Measurements from ENCODE around the gene IL1A. TPM values are rescaled to one million over a fixed set of nuclear protein-coding genes. Genes with fewer than 3 reads are reported as not detected.

IL1A gene
- total and polyA plus RNA-seq, 10 of the 15 experiments (the other 5 are each of a cell fraction or from before 2014, with no cell fraction given): 0.10 to 8.7 (median 6.9) TPM

- no peak overlapping the region for H3K9ac ChIP-seq (ENCODE audit: control insufficient read depth, insufficient read depth, low read length)
- BruUV-seq (replicated peaks): no TSS peak
- DNase-seq (ENCODE audit: low read depth, low spot score): no peak
- H3K4me2 ChIP-seq (ENCODE audit: control insufficient read depth, insufficient read depth): no peak overlapping the region
- no peak for ATAC-seq
- intact Hi-C loops (cut with micrococcal nuclease; ENCODE audit: unreplicated experiment): no loop called here
- in situ Hi-C loops (cut with MboI): no loop called here
- CTCF ChIA-PET: interaction anchor here (1.3 to 4.8 kb wide), 2 partner anchors 43 to 98 kb away, joined by 5 to 17 read pairs; no protein-coding TSS in a partner anchor
- SMC1A ChIA-PET (ENCODE audit: uncharacterized antibody, unreplicated experiment): interaction anchor here (1.4 to 2.0 kb wide), 3 partner anchors 16 to 38 kb away, joined by 3 to 7 read pairs (median 4); no protein-coding TSS in a partner anchor
- POLR2A ChIA-PET: no interaction called here
- no peaks in the 10 kb centered on the region; the same call in 2 of the 3 replicates for H3K9me3 ChIP-seq (replicated peaks; ENCODE audit: control insufficient read depth, insufficient read depth, low read length)
- H3K4me1 ChIP-seq (ENCODE audit: control insufficient read depth, insufficient read depth, low read length): peaks cover 11% of the 10 kb centered on the region
- TF ChIP-seq HDAC2 (IDR thresholded peaks at IDR 0.05) (no peak), IRF4 (IDR thresholded peaks at IDR 0.05; ENCODE audit: low read depth, low read length) (no peak), NFYB (IDR thresholded peaks at IDR 0.05; ENCODE audit: insufficient read depth, low read depth, low read length) (no peak), ZZZ3 (IDR thresholded peaks at IDR 0.05; ENCODE audit: control insufficient read depth, insufficient read length, low read depth) (no peak)
- TF ChIP-seq, protein P1, sequence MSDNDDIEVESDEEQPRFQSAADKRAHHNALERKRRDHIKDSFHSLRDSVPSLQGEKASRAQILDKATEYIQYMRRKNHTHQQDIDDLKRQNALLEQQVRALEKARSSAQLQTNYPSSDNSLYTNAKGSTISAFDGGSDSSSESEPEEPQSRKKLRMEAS (IDR thresholded peaks at IDR 0.05; ENCODE audit: low read depth, low read length): no peak
- H3K27me3 ChIP-seq (replicated peaks in 1 of 2; ENCODE audit: control insufficient read depth in 2 of 2, insufficient read depth in 2 of 2, low read length in 1 of 2): no peaks in the 10 kb centered on the region
- WGBS (ENCODE audit: insufficient coverage, insufficient replicate concordance, low lambda C conversion rate, missing lambda C conversion rate): 77% methylated on average over 3 of the region's 3 CpGs
- no peak overlapping the region for H3K27ac ChIP-seq (ENCODE audit: control insufficient read depth, insufficient read depth)
- no peak overlapping the region for H3K4me3 ChIP-seq
- no peaks in the 10 kb centered on the region for H3K36me3 ChIP-seq (ENCODE audit: control insufficient read depth in 2 of 2, insufficient read depth in 2 of 2, low read length in 1 of 2)
- no peak overlapping the region for H2AFZ ChIP-seq (ENCODE audit: control insufficient read depth, low read depth, low read length)
- RAD21 ChIA-PET (ENCODE audit: unreplicated experiment): no interaction called here
- H3K79me2 ChIP-seq (ENCODE audit: control insufficient read depth, insufficient read depth, low read length): no peaks in the 10 kb centered on the region
- no peak for FAIRE-seq
- no peaks in the 10 kb centered on the region for H4K20me1 ChIP-seq (ENCODE audit: control insufficient read depth, insufficient read depth)
Observed at GRCh38 chr2:112787294-112787693, 3.0 kb upstream of the IL1A start.

- ATAC-seq (no peak), DNase-seq (ENCODE audit: low read depth, low spot score) (no peak), FAIRE-seq (no peak)
- in situ Hi-C loops (cut with MboI) (no loop called here), intact Hi-C loops (cut with micrococcal nuclease; ENCODE audit: unreplicated experiment) (loop anchor here (2.0 kb wide), 2 partner anchors 22 to 32 kb away; no protein-coding TSS in a partner anchor)
- SMC1A ChIA-PET (ENCODE audit: uncharacterized antibody, unreplicated experiment): interaction anchor here (0.7 to 6.3 kb wide), 20 partner anchors 11 to 159 kb away, joined by 3 to 57 read pairs (median 7); partner anchors contain the start of gene IL1B
- no peaks in the 10 kb centered on the region for H3K9me3 ChIP-seq (replicated peaks; ENCODE audit: control insufficient read depth, insufficient read depth, low read length)
- 0 out of 2 replicates have a peak overlapping the region, but pooled peaks have one; percentile 33 for H3K4me2 ChIP-seq (ENCODE audit: control insufficient read depth, insufficient read depth)
- H3K4me3 ChIP-seq: no peak overlapping the region
- no TSS peak for BruUV-seq (replicated peaks)
- H3K36me3 ChIP-seq (ENCODE audit: control insufficient read depth in 2 of 2, insufficient read depth in 2 of 2, low read length in 1 of 2): no peaks in the 10 kb centered on the region
- RAD21 ChIA-PET (ENCODE audit: unreplicated experiment): interaction anchor here (0.6 to 5.0 kb wide), 12 partner anchors 10 to 158 kb away, joined by 3 to 36 read pairs (median 5); no protein-coding TSS in a partner anchor
- no peaks in the 10 kb centered on the region for H3K27me3 ChIP-seq (replicated peaks in 1 of 2; ENCODE audit: control insufficient read depth in 2 of 2, insufficient read depth in 2 of 2, low read length in 1 of 2)
- no peaks in the 10 kb centered on the region for H4K20me1 ChIP-seq (ENCODE audit: control insufficient read depth, insufficient read depth)
- CTCF ChIA-PET: interaction anchor here (1.0 to 4.8 kb wide), 11 partner anchors 10 to 158 kb away, joined by 3 to 17 read pairs (median 5); no protein-coding TSS in a partner anchor
- peaks cover 23% of the 10 kb centered on the region for H3K4me1 ChIP-seq (ENCODE audit: control insufficient read depth, insufficient read depth, low read length)
- POLR2A ChIA-PET: interaction anchor here (0.9 to 2.3 kb wide), 6 partner anchors 13 to 34 kb away, joined by 3 to 9 read pairs (median 4); no protein-coding TSS in a partner anchor
- WGBS (ENCODE audit: insufficient coverage, insufficient replicate concordance, low lambda C conversion rate, missing lambda C conversion rate): 31% methylated on average over 3 of the region's 3 CpGs
- peak overlapping the region; percentile 32; the same call in 1 of the 2 replicates for H2AFZ ChIP-seq (ENCODE audit: control insufficient read depth, low read depth, low read length)
- H3K79me2 ChIP-seq (ENCODE audit: control insufficient read depth, insufficient read depth, low read length): no peaks in the 10 kb centered on the region
- H3K27ac ChIP-seq (ENCODE audit: control insufficient read depth, insufficient read depth): peak overlapping the region; percentile 62
- H3K9ac ChIP-seq (ENCODE audit: control insufficient read depth, insufficient read depth, low read length): no peak overlapping the region
- TF ChIP-seq YY1 (IDR thresholded peaks at IDR 0.05; ENCODE audit: low read depth, low read length): peak; percentile 55
- TF ChIP-seq ZNF687 (IDR thresholded peaks at IDR 0.05): 0 out of 2 replicates have a peak, but pooled peaks have one; percentile 37
- TF ChIP-seq RFX5 (IDR thresholded peaks at IDR 0.05; ENCODE audit: low read depth, low read length): no peak
Observed at GRCh38 chr2:112783187-112783714, 1.0 kb downstream of the IL1A start.

All from GM12878 (cell line).